ENCODE data around the gene TRIM44.

DNA sequence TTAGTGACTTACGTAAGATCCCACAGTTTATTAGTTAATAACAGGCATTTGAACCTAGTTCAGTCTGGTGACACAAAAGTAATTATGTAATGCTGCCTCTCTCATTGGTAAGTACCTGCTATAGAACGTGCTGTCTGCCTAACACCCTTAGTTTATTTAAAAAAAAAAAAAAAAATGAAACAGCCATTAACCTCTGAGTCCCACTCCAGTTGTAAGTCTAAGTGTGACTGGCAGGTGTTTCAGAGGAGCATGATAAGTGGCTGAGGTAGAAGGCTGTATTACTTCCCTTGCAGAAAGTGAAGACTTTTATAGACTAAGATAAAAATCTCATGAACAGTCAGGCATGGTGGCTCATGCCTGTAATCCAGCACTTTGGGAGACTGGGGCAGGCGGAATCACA is 140.5 kb downstream of the TRIM44 start:
- TF ChIP-seq, protein P1, sequence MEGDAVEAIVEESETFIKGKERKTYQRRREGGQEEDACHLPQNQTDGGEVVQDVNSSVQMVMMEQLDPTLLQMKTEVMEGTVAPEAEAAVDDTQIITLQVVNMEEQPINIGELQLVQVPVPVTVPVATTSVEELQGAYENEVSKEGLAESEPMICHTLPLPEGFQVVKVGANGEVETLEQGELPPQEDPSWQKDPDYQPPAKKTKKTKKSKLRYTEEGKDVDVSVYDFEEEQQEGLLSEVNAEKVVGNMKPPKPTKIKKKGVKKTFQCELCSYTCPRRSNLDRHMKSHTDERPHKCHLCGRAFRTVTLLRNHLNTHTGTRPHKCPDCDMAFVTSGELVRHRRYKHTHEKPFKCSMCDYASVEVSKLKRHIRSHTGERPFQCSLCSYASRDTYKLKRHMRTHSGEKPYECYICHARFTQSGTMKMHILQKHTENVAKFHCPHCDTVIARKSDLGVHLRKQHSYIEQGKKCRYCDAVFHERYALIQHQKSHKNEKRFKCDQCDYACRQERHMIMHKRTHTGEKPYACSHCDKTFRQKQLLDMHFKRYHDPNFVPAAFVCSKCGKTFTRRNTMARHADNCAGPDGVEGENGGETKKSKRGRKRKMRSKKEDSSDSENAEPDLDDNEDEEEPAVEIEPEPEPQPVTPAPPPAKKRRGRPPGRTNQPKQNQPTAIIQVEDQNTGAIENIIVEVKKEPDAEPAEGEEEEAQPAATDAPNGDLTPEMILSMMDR (IDR thresholded peaks at IDR 0.05; ENCODE audit: insufficient read depth, low read length, poor library complexity, severe bottlenecking), result no peak
- TF ChIP-seq EZH2phosphoT487 (conservative IDR thresholded peaks at IDR 0.05; ENCODE audit: low read length), result no peak

All from SU-DHL-6 (cell line).